ENCODE results near the gene LRMDA. TPM values are rescaled to one million over a fixed set of nuclear protein-coding genes. Genes with fewer than 3 reads are reported as not detected.

LRMDA gene
- total RNA-seq, 1 donor from 2014 or later: 0.96 TPM

DNA sequence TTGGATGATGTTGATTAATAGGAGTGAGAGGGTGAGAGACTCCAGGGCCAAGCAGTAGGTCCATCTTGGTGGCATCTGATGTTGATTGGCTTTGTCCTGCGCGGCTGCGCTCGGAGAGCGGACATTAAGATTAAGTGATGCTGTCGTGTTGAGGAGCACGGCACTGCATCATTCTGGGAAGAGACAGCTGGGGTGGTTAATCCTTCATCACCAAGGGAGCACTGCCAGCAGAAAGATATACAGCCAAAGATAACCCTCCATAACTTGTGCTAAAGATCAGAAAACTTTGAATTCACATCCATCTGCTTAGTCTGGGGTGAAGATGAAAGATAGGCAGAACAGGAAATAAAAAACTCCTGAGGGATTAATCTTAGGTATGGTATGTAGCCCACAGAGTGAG lies 208.3 kb downstream of the LRMDA start:
- H3K36me3 ChIP-seq: no peaks in the 10 kb centered on the region
- TF ChIP-seq, protein P1, sequence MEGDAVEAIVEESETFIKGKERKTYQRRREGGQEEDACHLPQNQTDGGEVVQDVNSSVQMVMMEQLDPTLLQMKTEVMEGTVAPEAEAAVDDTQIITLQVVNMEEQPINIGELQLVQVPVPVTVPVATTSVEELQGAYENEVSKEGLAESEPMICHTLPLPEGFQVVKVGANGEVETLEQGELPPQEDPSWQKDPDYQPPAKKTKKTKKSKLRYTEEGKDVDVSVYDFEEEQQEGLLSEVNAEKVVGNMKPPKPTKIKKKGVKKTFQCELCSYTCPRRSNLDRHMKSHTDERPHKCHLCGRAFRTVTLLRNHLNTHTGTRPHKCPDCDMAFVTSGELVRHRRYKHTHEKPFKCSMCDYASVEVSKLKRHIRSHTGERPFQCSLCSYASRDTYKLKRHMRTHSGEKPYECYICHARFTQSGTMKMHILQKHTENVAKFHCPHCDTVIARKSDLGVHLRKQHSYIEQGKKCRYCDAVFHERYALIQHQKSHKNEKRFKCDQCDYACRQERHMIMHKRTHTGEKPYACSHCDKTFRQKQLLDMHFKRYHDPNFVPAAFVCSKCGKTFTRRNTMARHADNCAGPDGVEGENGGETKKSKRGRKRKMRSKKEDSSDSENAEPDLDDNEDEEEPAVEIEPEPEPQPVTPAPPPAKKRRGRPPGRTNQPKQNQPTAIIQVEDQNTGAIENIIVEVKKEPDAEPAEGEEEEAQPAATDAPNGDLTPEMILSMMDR (IDR thresholded peaks at IDR 0.05): no peak
- intact Hi-C loops (cut with DNase I): no loop called here

DNA sequence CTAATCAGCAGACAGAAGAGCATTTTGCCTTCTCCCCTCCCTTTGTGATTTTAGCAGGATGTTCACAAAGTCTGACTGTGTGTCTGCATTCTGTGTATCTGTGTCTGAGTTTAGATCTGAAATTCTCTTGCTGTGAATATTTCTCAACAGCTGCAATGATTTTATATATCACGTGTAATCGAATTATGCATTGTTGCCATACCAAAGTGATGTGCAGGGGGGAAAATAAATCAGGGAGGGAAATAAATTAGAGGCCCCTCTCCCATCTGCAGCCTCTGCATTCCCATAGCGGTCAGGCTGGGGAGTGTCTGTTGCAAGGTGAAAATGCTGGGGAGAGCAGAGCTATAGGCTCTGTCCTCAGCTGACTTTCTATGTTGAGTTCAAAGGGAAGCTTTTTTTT lies 209.0 kb downstream of the LRMDA start:
- Histone ChIP-seq H3K4me1 (no peaks in the 10 kb centered on the region), H3K4me3 (no peak overlapping the region), H3K9me3 (no peaks in the 10 kb centered on the region), H3K27ac (no peak overlapping the region), H3K36me3 (no peaks in the 10 kb centered on the region), H3K27me3 (no peaks in the 10 kb centered on the region)
- DNase-seq (ENCODE audit: low spot score in 2 of 2): no peak
- TF ChIP-seq, protein P1 (IDR thresholded peaks at IDR 0.05): no peak
- intact Hi-C loops (cut with DNase I): no loop called here

More for the DNA sequence above, 208.3 kb downstream of the LRMDA start:
- Histone ChIP-seq H3K27ac (no peak overlapping the region), H3K4me3 (no peak overlapping the region), H3K9me3 (no peaks in the 10 kb centered on the region), H3K4me1 (no peaks in the 10 kb centered on the region), H3K27me3 (no peaks in the 10 kb centered on the region)
- DNase-seq (ENCODE audit: low spot score in 2 of 2): no peak

- TF ChIP-seq, protein P1 (IDR thresholded peaks at IDR 0.05): no peak
- Histone ChIP-seq H3K4me1 (no peaks in the 10 kb centered on the region), H3K4me3 (no peak overlapping the region), H3K27me3 (no peaks in the 10 kb centered on the region), H3K27ac (no peak overlapping the region), H3K9me3 (no peaks in the 10 kb centered on the region), H3K36me3 (no peaks in the 10 kb centered on the region)
- intact Hi-C loops (cut with DNase I): no loop called here
- DNase-seq (ENCODE audit: low spot score in 2 of 2): no peak
Observed at GRCh38 chr10:75640803-75641202, 209.4 kb downstream of the LRMDA start.

DNA sequence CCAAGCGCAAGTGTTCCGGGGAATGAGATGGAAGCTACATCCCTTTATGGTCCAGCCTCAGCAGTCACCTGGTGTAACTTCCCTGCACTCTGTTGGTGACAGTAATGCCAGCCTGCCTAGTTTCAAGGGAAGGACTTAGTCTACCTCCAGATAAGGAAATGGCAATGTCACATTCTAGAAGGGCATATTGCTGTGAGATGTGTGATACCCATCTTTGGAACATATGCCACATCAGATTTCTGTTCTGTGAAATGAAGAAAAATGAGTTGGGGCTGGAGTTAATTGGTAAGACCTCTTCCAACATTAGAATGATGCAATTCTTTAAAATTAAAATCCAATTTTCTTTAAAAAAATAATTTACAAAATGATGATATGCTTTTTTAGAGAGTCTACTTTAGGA lies 212.0 kb downstream of the LRMDA start:
- TF ChIP-seq, protein P1 (IDR thresholded peaks at IDR 0.05): no peak
- Histone ChIP-seq H3K9me3 (no peaks in the 10 kb centered on the region), H3K4me3 (no peak overlapping the region), H3K4me1 (no peaks in the 10 kb centered on the region), H3K36me3 (no peaks in the 10 kb centered on the region), H3K27ac (no peak overlapping the region), H3K27me3 (no peaks in the 10 kb centered on the region)
- DNase-seq (ENCODE audit: low spot score in 2 of 2): no peak
- intact Hi-C loops (cut with DNase I): no loop called here

DNA sequence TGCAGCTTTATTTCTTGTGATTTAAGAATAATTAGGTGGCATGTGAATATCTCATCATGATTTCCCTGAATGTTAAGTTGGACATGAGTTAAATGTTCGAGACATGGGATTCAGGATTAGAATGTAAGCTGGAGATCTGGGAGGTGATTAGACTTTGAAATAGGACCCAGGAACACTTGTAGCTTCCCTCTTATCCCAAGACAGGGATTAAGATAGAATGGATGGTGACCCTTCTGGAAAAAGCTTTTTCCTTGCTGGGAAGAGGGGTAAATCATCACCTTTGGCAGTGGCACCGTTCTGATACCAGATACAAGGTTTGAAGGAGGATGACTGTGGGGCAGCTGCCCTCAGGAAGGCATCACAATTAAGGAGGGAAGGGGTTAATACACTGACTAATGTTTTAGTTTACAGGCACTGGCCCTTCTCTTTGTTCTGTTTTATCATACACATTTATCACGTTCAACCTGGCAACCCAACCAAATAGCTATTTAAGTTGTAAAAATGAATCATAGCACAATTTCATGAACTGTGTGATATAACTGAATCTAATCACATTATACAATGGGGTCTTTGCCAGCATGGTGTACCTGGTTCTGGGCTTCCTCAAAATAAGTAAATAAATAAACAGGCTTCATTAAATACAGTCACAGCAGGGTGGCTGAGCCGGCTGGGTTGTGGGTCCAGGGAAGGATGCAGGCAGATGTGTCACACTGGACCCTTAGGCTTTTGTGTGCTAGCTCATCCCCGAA lies 212.7 kb downstream of the LRMDA start:
- no peak for DNase-seq (ENCODE audit: low spot score in 2 of 2)
- TF ChIP-seq, protein P1 (IDR thresholded peaks at IDR 0.05): no peak
- H3K27me3 ChIP-seq: no peaks in the 10 kb centered on the region
- no peaks in the 10 kb centered on the region for H3K9me3 ChIP-seq
- H3K4me1 ChIP-seq: no peaks in the 10 kb centered on the region
- H3K36me3 ChIP-seq: no peaks in the 10 kb centered on the region
- H3K4me3 ChIP-seq: no peak overlapping the region
- intact Hi-C loops (cut with DNase I): no loop called here
- no peak overlapping the region for H3K27ac ChIP-seq

All from ascending aorta (tissue), 2 donors.